ENCODE results near the gene HLX.

The HLX gene

DNA sequence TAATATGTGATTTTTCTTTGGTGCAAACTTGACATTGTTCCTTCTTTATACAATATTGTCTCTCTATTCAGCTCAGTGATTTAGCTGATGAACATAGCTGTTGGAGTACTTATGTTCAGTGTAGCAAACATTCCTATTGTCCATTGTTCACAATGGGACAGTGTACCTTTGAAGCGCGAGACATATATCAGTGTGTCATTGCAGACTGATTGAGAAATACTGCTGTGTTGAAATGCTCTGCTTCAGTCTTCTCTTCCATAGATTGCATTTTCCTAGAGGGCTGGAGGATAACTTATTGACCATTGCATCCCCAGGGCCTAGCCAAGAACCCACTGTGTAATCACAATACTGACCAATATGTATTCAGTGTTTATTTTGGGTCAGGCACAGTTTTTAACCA is 46.5 kb downstream of the HLX start:
- no peak for DNase-seq (ENCODE audit: low read depth)

DNA sequence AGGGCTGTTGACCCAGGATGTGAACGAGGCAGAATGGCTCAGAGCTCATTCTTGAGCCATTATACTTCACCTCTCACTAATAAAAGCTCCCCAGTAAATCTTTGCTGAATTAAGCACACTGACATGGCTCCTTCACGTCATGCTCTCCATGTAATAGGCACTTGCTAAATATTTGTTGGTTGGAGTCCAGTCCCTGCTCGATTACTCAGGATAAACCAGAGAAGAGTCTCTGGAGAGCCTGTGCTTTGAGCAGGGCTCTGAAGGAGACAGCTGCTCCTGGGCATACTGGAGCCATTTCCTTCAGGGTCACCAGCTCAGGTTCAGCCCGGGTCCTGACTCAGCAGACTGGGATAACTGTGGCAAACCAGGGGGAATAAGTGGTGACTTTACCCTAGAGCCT is 46.9 kb downstream of the HLX start:
- DNase-seq (ENCODE audit: low read depth), result no peak

DNA sequence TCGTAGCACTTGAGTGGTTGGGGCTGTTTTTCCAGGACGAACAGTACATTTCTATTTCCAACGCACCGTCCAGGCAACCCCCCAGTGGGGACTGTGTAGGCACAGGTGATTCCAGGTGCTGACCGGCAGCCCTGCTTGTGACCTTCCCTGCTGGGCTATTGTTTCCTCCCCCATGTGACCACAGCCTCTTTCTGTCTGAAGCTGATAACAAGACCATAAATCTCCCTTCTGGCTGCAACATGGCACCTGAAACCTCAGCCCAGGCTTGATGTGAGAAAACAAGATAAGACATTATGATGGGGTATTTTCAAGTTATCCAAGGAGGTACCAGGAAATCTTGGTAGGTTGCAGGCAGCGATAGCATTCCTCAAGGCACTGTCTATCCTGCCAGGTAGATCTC is 48.2 kb downstream of the HLX start:
- DNase-seq (ENCODE audit: low read depth), result no peak

DNA sequence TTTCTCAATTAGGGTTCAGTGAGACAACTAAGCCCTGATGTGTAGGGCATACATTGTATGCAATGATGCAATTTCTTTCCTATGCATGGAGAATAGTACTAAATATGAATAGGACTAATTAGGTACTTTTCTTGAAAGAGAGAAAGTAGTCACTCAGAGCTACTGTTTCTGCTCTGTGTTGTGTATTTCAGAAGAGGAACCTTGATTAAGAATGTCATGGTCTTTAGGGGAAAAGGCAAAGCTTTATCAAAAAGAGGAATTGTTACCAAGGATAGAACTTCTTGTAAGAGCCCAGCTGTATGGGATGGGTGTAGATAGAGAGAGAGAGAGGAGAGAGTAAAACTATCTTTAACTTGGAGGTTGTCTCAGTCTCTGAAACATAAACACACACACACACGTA is 49.1 kb downstream of the HLX start:
- DNase-seq (ENCODE audit: low read depth), result no peak

DNA sequence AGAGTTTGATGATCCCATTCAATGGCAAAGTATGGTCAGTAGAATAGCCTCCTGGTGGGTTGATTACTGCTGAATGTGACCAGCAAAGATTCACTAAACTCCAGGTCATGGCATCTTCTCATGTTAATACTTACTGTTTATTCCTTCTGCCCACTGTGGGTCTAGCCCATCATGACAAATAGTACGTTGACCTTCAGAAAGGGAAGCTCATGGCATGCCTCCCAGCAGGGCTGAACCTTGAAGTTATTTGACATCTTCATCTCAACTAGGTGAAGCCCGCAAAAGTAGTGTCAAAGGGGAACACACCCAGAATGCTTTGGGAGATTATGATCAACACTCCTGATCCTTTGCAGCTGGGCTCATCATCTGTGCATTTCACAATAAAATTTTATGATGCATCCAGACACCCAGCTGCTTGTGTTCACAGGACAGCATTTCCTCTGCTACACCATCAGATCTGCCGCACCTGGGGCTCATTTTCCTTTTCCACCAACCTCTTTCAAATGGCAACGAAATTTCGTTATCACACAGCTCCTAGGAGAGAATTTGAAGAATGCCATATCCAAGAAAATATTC is 49.6 kb downstream of the HLX start:
- no peak for DNase-seq (ENCODE audit: low read depth)

DNA sequence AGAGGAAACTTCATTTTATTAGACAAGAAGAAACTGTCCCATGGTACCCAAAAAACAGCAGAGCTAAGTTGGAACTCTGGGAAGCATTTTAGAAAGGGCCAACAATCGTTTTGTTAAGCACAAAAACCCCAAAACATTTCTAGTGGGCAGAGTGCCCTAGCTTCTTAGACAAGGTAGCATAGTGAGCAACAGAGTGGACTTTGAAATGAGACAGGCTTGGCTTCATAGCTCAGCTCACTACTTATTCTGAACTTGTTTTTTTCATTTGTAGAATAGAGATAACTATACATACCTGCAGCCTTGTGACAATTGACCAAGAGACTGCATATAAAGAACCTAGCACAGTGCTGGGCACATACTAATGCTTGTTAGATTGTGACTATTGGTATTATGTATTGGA is 50.1 kb downstream of the HLX start:
- no peak for DNase-seq (ENCODE audit: low read depth)

Measured in ELR (cell line).